ENCODE measurements around the gene OBSCN.

Gene OBSCN

DNA sequence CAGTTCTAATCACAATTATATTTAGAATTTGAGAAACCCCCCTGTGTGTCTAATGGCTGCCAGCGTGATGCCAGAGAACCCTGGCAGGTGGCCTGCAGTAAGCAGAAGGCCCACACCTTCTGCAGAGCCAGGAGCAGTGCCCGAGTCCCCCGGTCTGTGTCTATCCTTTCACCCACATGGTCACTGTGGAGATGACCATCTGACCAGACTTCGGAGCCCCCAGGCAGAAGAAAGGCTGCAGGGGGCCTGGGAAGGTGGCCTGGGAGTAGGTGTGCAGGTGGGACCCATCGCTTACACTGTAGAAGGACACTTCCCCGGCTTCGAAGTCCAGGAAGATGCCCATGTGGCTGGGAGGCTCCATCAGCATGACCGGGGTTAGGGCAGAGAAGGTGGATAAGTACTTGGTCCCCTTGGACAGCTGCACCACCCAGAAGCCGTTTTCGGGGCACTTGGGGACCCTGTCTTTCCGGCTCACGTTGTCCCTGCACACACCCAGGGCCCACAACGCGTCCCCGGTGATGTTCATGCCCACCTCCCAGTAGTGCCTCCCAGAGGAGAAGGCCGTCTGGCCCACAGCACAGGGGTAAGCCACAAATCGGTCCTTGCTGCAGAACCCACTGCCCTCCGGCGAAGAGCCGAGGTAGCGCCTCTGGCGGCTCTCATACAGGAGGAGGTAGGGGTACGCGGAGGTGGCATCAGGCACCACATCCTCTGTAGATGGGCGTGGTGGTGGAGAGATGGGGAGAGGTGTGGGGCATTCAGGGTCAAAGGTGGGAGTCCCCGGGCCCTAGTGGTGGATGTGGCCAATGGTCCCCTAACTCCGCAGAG, 200.4 kb downstream of the OBSCN start:
- DNase-seq: no peak

DNA sequence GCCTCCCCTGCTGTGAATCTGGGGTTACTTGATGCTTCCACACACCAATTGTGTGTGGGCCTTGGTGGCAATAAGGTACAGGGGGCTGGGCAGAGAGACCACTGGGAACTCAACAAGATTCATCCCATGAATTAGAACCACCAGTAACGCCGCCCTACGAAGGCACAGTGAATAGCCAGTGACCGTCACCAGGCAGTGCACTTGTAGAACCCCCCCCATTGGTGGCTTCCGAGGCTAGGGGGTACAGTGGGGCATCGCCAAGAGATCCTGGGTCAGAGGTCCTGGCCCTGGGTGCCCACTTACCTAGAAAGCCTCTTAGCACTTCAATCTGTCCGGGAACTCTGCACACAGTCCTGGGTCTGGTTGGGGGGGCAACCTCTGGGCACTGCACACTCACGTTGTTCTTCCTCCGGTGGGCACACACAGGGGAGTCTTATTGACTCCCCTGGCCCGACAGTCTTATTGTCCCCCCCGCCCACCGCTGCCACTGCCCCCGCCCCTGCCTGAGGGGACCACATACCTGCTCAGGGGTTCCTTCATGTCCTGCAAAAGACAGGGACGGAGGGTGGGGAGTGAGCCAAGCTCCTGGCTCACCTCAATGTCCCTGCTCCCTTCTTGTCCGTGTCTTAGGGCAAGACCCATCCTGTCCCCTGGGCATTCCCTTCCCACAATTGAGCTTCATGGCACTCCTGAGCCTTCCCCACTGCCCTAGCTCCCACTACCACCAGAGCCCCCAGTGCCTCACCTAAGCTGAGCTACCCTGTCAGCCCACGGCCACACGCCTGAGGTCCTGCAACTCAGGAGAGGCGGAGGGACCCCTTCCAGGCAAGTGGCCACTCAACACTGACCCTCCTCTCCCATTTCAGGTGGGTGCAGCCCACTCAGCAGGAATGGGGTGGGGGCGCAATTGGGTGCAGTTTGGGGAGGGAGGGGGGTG, 201.3 kb downstream of the OBSCN start:
- DNase-seq: no peak

DNA sequence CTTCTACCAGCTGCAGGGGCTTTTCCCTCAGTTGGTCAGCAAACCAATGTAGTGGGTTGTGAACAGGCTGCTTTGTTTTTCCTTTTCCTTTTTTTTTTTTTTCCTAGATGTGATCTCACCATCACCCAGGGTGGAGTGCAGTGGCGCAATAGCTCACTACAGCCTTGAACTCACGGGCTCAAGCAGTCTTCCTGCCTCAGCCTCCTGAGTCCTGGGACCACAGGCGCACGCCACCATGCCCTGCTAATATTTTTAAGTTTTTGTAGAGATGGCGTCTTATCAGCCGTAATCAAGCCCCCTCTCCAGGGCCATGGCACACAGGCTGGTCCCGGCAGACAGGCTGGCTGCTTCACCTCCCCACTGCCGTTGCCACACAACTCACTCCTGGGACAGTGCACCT, 202.2 kb downstream of the OBSCN start:
- DNase-seq: no peak

DNA sequence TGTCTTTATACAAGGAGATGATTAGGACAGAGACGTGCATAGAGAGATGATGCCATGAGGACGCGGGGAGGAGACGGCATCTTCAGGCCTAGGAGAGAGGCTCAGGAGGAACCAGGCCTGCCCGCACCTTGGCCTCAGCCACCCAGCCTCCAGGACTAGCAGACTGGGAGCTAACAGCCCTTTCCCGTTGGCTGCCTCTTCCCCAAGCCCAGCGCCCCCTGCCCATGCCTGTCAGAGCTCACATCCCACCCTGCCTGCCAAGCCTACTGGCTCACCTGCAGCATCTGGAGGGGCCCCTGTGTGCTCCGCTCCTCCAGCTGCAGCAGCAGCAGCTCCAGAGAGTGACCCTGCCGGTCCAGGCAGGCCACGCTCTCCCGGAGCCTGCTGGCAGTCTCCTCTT, 202.8 kb downstream of the OBSCN start:
- DNase-seq: no peak

DNA sequence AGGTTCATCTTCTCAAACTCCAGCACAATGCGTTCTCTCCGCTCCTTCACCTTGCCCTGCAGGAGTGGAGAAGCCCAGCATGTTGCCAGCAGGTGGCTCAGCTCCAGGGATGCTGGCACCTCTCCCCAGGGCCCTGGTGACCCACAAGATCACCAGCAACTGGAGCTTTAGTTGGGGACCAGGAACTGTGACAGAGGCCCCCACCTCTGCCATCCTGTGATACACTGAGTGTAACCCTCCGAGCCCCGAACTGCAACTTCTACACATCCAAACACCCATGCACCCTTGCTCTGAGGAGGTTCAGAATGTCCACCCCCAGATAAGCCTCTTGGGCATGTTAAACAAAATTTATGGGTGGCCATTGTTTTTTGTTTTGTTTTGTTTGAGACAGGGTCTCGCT, 203.3 kb downstream of the OBSCN start:
- no peak for DNase-seq

DNA sequence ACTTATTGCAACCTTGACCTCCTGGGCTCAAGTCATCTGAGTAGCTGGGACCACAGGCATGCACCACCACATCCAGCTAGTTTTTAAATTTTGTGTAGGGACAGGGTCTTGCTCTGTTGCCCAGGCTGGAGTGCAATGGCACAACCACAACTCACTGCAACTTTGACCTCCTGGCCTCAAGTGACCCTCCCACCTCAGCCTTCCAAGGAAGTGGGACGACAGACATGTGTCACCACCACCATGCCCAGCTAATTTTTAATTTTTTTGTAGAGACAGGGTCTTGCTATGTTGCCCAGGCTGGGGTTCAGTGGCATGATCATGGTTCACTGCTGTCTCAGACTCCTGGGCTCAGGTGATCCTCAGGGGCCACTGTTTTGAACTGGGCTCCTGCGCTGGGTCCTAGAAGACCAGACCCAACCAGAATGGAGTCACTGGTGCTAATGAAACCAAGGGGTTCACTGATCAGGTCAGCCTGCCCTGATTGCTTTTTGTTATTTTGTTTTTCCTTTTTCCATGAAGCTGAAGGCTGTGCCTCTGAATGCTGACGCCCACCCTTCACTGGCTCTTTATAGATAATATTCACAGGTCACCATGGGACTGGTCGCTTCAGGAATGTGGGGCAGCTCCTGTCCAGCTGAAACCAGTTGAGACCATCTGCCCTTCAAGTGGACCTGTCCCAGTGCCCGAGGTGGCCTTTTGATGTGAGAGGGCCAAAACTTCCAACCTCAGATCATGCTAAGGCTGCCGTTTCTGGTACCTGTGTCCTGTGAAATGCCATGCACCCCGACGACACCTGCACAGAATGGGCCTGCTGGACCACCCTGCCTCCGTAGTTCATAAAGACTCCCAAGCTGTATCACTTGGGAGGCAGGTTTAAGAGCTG, 203.9 kb downstream of the OBSCN start:
- DNase-seq: no peak

DNA sequence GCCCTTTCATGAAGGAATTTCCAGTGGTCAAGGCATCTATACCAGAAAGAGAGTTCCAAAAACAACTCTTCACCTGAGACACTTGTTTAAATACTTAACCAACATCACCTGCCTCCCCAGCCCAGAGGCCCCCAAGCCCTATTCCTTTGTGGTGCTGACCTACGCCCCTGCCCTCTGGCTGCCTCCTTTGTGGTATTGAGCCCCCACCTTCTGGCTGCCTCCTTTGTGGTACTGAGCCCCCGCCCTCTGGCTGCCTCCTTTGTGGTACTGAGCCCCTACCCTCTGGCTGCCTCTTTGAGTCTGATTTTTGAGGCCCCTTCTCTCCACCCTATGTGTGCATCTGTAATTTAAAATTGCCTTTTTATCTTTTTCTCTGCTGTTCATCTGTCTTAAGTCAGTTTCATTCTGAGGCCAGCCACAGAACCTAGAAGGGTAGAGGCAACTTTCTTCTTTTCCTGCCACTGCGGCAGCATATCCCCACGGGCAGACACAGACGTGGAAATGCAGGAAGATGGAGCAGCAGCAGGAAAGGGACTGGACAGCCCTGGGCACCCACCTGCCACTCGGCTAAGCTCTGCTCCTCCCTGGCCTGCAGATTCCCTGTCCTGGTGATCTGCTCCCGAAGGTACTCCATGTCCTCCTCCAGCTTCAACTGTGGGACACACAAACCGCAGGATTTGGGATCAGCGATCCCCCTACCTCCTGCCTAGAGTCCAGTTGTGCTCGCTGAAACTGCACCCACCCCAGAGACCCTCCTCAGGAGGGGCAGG, 205.6 kb downstream of the OBSCN start:
- DNase-seq: no peak

DNA sequence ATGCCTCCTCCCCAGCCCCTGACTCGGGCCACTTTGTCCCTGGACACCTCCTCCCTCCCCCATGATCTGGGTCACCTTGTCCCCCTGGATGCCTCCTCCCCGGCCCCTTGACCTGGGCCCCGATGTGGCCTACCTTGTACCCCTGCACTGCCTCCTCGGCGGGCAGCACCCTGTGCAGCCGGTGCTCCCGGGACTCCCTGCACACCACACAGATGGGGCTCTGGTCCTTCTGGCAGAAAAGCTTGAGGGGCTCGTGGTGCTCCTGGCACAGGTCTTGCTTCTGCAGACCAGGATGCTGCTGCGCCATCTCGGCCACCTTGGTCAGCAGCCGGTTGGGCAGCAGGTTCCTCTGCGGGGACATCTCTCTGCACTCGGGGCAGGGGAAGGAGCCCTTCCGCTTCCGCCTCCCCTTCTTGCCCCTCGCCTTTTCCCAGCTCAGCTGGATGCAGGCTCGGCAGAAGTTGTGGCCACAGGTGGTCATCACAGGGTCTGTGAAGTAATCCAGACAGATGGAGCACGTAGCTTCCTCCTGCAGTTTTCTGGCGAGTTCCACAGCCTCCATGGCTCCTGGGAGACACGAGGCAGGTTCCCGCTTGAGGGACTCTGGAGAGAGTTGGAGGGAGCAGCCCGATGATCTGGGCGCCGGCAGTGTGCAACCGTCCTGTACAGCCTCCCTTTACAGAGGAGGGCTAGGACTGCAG, 206.8 kb downstream of the OBSCN start:
- no peak for DNase-seq

DNA sequence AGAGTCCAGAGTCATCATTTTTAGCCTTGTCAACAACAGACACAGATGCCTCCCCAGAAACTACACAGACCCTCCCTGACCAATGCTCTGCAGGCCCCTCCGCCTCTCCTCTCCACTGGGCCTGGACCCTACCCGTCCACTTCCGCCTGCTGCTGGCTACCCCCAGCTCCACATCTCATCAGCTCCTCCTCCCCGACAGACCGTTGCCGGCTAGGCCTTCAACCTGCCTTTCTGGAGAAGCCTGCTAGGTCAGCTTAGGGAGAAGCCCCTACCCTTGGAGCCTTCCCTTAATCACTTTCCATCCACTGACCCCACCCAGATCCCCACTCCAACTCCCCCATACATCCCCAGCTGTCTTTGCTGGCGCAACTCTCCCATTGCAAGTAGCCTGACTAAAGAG, 207.4 kb downstream of the OBSCN start:
- DNase-seq: no peak

DNA sequence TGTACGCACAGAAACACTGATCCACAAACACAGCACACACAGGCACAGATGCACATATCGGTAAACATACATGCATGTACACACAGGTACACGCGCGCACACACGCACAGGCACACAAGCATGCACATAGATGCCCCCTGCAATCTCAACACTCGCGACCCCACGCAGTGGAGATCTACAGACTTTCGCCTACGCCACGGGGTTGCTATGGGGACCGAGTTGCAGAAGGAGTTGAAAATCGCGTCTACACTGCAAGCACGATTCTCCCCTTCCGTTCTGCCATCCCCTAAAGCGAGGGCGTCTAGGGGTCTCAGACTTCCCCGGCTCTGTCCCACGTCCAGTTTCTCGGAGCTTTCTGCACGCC, 208.0 kb downstream of the OBSCN start:
- DNase-seq: no peak

DNA sequence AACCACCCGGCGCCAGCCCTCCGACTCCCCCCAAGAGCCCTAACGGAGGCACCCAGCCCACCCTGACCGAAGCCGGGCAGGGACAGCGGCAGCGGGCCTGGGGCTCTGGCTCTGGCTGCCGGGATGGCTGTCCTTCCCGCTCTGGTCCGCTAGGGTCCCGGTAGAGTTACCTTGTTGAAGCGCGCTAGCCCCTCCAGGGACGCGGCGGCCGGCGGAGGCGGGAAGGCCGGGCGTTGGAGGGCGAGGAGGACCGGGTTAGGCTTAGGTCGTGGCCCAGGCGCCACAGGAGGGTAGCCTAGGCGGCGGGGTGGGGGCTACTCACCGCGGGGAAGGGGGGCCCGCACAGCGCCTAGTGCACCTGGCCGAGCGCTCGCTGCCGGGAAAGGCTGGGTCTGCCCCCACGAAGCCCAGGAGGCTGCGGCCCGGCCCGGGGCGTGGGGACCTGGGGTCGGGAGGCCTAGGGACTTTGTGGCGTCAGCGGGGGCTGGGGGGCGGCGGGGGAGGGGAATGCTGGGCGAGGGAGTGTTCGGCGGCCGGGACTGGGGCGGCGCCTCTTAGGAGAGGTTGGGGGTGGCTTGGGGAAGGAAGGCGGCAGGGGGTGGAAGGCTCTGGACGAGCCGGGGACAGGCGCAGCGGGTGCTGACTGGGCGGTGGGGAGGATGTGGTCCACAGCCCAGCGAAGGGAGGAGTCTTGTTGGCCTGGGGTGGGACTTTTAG, 208.5 kb downstream of the OBSCN start, which contains the start of gene TRIM17:
Gene TRIM17, minus strand, starts transcription at position 645 of the 717 bp plus-strand sequence. CDS start 1,789 bp downstream, outside the sequence.
- DNase-seq: no peak

DNA sequence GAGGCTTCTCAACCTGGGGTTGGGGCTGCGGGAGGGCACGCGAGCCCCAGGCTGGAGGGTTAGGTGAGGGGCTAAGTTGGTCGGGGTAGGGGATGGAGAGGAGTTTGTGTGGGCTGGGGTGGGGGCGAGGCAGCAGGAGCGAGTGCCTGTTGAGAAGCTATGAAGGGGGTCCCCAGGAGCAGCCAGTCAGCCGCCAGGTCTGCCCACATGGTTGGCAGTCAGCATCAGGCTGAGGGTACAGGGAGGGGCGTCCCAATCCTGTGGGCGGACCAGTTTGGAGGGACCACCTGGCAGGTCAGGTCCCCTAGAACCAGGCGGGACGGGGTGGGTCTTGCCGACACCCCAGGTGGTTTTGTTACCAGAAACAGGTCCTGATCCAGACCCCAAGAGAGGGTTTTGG, 209.2 kb downstream of the OBSCN start:
- no peak for DNase-seq

DNA sequence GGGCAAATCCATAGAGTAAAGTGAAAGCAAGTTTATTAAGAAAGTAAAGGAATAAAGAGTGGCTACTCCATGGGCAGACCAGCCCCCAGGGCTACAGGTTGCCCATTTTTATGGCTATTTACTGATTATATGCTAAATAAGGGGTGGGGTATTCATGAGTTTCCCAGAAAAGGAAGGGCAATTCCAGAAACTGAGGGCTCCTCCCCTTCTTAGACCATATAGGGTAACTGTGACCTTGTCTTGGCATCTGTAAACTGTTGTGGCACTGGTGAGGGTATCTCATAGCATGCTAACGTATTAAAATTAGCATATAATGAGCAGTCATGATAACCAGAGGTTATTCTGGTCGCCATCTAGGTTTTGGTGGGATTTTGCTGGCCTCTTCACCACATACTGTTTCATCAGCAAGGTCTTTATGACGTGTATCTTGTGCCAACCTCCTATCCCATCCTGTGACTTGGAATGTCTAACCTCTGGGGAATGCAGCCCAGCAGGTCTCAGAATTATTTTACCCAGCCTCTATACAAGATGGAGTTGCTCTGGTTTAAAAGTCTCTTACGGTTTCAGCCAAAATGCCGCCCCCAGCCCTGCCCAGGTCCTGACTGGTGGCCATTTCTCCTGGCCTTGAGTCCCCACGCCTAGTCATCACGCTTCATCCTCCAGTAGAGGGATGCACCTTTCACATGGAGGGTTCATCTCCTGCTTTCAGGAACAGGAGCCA, 209.8 kb downstream of the OBSCN start:
- no peak for DNase-seq

DNA sequence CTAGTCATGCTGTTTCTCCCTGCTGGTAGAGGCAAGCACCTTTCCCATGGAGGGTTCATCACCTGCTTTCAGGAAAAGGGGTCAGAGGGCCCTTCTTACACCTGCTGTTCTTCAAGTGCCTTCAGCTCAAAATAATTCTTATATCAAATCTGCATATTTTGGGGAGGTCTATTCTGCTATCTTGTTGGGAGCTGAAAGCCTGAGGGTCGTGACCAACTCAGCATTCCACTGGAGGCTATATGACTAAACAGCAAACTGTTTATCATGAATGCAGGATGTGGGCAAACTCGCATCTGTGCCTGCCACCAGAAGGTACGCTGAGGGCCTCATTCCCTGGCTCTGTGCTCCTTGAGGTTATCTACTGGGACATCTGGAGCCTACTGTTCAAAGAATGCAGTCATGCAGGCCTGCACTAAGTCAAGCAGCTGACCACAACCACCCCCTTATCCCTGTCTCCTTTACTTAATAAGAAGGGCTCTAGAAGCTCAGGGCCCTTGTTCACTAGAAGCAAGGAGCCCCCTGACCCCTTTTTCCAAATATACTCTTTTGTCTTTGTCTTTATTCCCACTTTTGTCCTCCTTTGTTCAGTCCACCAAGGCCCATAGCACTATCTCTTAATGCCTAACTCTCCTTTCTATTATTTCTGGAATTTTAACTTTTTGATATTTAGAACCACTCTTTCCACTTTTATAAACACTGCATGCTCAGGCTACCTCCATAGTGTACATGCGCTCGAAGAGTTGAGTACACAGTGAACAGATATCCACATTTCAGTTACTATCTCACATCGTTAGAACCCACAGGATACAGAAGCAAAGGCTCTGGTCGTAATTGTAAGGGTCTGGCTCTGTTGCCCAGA, 213.4 kb downstream of the OBSCN start:
- DNase-seq: no peak

DNA sequence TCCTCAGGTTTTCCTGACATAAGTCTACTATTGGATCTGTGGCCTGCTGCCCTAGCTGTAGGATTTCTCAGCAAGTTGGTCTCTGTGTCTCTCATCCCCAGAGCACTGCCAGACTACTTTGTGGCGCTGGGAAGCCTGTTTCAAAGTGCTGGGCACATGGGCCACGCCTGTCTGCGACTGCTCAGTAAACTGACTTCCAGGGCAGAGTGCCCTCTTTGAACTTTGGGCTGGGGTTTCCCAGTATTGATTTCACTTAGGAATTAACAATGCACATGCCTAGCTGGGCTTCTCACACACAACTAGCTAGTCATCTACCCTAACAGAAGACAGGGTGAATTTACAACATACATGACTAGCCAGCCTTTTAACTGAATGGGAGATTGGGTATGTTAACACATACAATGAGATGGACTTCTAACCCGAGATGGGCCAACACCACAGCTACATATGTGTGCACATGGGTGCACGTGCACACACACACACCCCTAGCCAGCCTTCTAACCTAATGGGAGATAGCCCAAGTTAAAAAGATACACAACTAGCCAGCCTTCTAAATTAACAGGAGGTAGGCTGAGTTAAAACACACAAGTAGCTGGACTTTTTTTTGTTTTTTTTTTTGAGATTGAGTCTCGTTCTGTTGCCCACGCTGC, 215.7 kb downstream of the OBSCN start:
- no peak for DNase-seq

DNA sequence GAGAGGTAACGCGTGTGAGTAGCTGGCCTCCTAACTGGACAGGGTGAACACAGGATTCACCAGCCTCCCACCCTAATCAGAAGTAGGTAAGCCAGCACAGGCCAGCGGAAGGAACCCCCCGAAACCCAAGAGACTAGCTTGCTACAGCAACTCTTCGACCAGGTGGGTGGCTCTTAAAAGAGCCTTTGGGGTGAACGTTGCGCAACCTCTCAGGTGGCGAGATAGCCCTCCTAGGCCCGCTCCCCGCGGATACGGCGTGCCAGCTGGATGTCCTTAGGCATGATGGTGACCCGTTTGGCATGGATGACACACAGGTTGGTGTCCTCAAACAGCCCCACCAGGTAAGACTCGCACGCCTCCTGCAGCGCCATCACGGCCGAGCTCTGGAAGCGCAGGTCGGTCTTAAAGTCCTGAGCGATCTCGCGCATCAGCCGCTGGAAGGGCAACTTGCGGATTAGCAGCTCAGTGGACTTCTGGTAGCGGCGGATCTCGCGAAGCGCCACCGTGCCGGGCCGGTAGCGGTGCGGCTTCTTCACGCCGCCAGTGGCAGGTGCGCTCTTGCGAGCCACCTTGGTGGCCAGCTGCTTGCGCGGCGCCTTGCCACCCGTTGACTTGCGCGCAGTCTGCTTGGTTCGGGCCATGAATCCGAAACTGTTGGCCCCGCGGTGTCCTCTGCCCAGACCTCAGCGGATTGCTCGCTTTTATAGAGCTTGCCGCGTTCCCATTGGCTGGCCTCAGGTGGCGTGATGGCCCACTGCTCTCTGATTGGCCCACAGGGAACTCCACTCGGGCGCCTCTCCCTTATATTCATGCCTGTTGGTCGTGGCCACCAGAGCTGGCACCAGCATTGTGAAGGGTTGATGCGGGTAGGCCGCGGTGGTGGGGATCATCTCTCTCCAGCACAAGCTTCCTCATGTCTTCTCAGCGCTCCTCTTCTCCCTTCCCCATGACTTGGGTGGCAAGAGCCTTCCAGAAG, 217.1 kb downstream of the OBSCN start:
- DNase-seq: no peak

DNA sequence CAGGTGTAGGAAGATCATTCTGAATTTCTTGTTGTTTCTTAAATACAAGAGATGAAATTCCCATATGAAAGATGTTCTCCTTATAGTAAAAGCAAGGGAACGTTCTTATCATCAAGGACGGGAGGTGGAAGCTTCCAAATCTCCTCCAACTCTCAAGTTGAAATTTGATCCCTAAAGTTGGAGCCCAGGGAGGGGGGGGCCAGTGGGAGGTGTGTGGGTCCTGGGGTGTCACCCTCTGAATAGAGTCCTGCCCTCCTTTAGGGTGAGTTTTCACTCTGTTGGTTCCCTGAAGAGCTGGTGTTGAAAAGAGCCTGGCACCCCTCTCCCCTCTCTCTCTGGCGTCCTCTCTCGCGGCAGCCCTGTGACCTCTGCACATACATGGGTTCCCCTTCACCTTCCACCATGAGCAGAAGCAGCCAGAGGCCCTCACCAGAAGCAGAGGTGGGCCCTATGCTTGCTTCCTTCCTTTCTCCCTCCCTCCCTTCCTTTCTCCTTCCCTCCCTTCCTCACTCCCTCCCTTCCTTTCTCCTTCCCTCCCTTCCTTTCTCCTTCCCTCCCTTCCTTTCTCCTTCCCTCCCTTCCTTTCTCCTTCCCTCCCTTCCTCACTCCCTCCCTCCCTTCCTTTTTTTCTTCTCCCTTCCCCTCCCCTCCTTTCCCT, 218.8 kb downstream of the OBSCN start:
- DNase-seq: no peak

Data from cortex of kidney (tissue), 1 donor.